ENCODE results near the gene GTPBP3. TPM values are rescaled to one million over a fixed set of nuclear protein-coding genes. Genes with fewer than 3 reads are reported as not detected.
A peak's percentile ranks its signal among the peaks of the same experiment; 100 is the strongest.

The GTPBP3 gene
- total and polyA plus RNA-seq, 9 of the 15 experiments (the other 6 are each of a cell fraction or from before 2014, with no cell fraction given), result 4.9 to 124 (median 22.6) TPM

GRCh38 chr19:17303167-17303939 is 34.0 kb upstream of the GTPBP3 start, which contains the start of gene ABHD8 (continued):
- peak; percentile 51 for TF ChIP-seq MYC (IDR thresholded peaks at IDR 0.05; ENCODE audit: low read depth, low read length)
- TF ChIP-seq MYC (CRISPR knock-in tag; IDR thresholded peaks at IDR 0.05; ENCODE audit: borderline replicate concordance, low read depth), result no peak
- no peak; the same call in 1 of the 2 replicates for TF ChIP-seq CAMTA2 (CRISPR knock-in tag; conservative IDR thresholded peaks at IDR 0.05)
- no peak for TF ChIP-seq HIVEP1 (CRISPR knock-in tag; IDR thresholded peaks at IDR 0.05)
- TF ChIP-seq U2AF2 (optimal IDR thresholded peaks at IDR 0.05; ENCODE audit: low read depth, low read length), result no peak
- no peak for TF ChIP-seq MYBL2 (IDR thresholded peaks at IDR 0.05; ENCODE audit: low read depth)
- TF ChIP-seq MYBL2 (CRISPR knock-in tag; IDR thresholded peaks at IDR 0.05; ENCODE audit: borderline replicate concordance), result no peak
- TF ChIP-seq FUS (optimal IDR thresholded peaks at IDR 0.05; ENCODE audit: low read depth, low read length), result no peak
- TF ChIP-seq TCFL5 (CRISPR knock-in tag; conservative IDR thresholded peaks at IDR 0.05), result no peak
- no peak for TF ChIP-seq ZNF407 (IDR thresholded peaks at IDR 0.05; ENCODE audit: low read depth)
- no peak for TF ChIP-seq NCOA6 (IDR thresholded peaks at IDR 0.05)
- TF ChIP-seq JUND (IDR thresholded peaks at IDR 0.05; ENCODE audit: borderline replicate concordance, low read depth, low read length), result peak; percentile 33; the same call in 1 of the 2 replicates
- TF ChIP-seq JUND (tag; IDR thresholded peaks at IDR 0.05; ENCODE audit: borderline replicate concordance, low read depth, low read length), result no peak
- no peak for TF ChIP-seq ZNF551 (CRISPR knock-in tag; IDR thresholded peaks at IDR 0.05)
